GM12878 (cell line): ENCODE data around the gene WNT11. TPM values are rescaled to one million over a fixed set of nuclear protein-coding genes. Genes with fewer than 3 reads are reported as not detected.

ENCODE experiments used
- BHLHE40 ChIP-seq, 2 experiments: fragments of 450-650 bp in 1 of 2; IDR thresholded peaks; 2 replicates each; pipeline ENCODE4 v1.6.1; 2011 to 2017; ENCODE audit warnings: low read depth in 2 of 2, borderline replicate concordance in 1 of 2, improper control_type of control experiment in 1 of 2, low read length in 1 of 2, mild to moderate bottlenecking in 1 of 2
- CHD1 ChIP-seq: IDR thresholded peaks from 2 replicates; pipeline ENCODE4 v1.6.1; 2012; ENCODE audit warnings: low read depth, low read length, improper control_type of control experiment
- ESRRA ChIP-seq: IDR thresholded peaks from 2 replicates; pipeline ENCODE4 v1.6.1; 2012; ENCODE audit warnings: mild to moderate bottlenecking, low read length, improper control_type of control experiment
- IKZF1 ChIP-seq: fragments of 450-650 bp; conservative IDR thresholded peaks from 2 replicates; pipeline ENCODE4 v1.6.1; 2017; ENCODE audit warnings: antibody characterized with exemption, mild to moderate bottlenecking
- IKZF2 ChIP-seq, 2 experiments: fragments of 450-650 bp; IDR thresholded peaks; 2 replicates each; pipeline ENCODE4 v1.6.1; 2017; ENCODE audit warnings: mild to moderate bottlenecking in 2 of 2, moderate library complexity in 2 of 2
- NBN ChIP-seq: fragments of 450-650 bp; IDR thresholded peaks from 2 replicates; pipeline ENCODE4 v1.6.1; 2016
- NRF1 ChIP-seq: conservative IDR thresholded peaks from 2 replicates; pipeline ENCODE4 v1.6.1; 2011; ENCODE audit warnings: mild to moderate bottlenecking, low read depth, low read length, improper control_type of control experiment
- RELA ChIP-seq: fragments of 450-650 bp; IDR thresholded peaks from 2 replicates; pipeline ENCODE4 v1.8.0; 2014; ENCODE audit warnings: borderline replicate concordance; ENCODE audit not compliant: partially characterized antibody
- REST ChIP-seq: IDR thresholded peaks from 2 replicates; pipeline ENCODE4 v1.6.1; 2012; ENCODE audit warnings: mild to moderate bottlenecking, low read depth, low read length
- SIX5 ChIP-seq: IDR thresholded peaks from 2 replicates; pipeline ENCODE4 v1.6.1; 2011; ENCODE audit warnings: mild to moderate bottlenecking, low read depth, low read length, moderate library complexity; ENCODE audit not compliant: severe bottlenecking
- SKIL ChIP-seq: fragments of 450-650 bp; IDR thresholded peaks from 2 replicates; pipeline ENCODE4 v1.6.1; 2017; ENCODE audit warnings: mild to moderate bottlenecking, low read depth, inconsistent platforms; ENCODE audit not compliant: poor library complexity, severe bottlenecking
- SMAD1 ChIP-seq: fragments of 450-650 bp; IDR thresholded peaks from 2 replicates; pipeline ENCODE4 v1.6.1; 2018; ENCODE audit warnings: mild to moderate bottlenecking, low read depth; ENCODE audit not compliant: partially characterized antibody
- TAF1 ChIP-seq: IDR thresholded peaks from 2 replicates; pipeline ENCODE4 v1.6.1; 2011; ENCODE audit warnings: mild to moderate bottlenecking, low read depth, low read length, borderline replicate concordance
- YBX1 ChIP-seq: fragments of 450-650 bp; IDR thresholded peaks from 2 replicates; pipeline ENCODE4 v1.6.1; 2016; ENCODE audit warnings: antibody characterized with exemption
- polyA plus RNA-seq, 11 experiments: library from polyadenylated mRNA; depleted of rRNA in 4 of 11; unstranded in 6 of 11; stranded (reverse) in 5 of 11; fragments of >200 nt; fragmentation: Nextera tagmentation in 4 of 11; fragmentation: Illumina TruSeq in 1 of 11; extraction: Ambion mirVana in 4 of 11; extraction: Trizol in 1 of 11; gene quantifications; 1 replicate in 1 of 11; 2 replicates in 10 of 11; pipeline versions ENCODE4 v1.2.1 to v1.2.3, GENCODE V29; 2011 to 2016; ENCODE audit warnings: inconsistent platforms in 2 of 11, missing spikeins in 2 of 11, low read depth in 1 of 11
- total RNA-seq, 4 experiments: library from RNA; depleted of rRNA in 3 of 4; stranded (reverse); fragments of >200 nt in 3 of 4; fragmentation: Illumina TruSeq in 1 of 4; extraction: Trizol in 1 of 4; gene quantifications; 2 replicates each; pipeline versions ENCODE4 v1.2.1 to v1.2.3, GENCODE V29; 2013 to 2021
- TF ChIP-seq, protein P1 (sequence below): fragments of 450-650 bp; formaldehyde crosslinking; IDR thresholded peaks from 2 replicates; pipeline ENCODE4 v1.5.0; 2022; ENCODE audit warnings: mild to moderate bottlenecking, missing genetic modification characterization

WNT11 gene
- total and polyA plus RNA-seq, 10 of the 15 experiments (the other 5 are each of a cell fraction or from before 2014, with no cell fraction given): 0.05 to 0.19 TPM; not detected in 8

GRCh38 chr11:76232026-76232665, 25.8 kb upstream of the WNT11 start (continued):
- TF ChIP-seq REST (no peak), NBN (0 out of 2 replicates have a peak, but pooled peaks have one; percentile 47), SMAD1 (no peak), IKZF1 (peak; percentile 72), SIX5 (no peak), CHD1 (no peak), ESRRA (no peak), IKZF2 (IDR thresholded peaks at IDR 0.05) (peak; percentile 28 to 61; a peak in 3 of 4 replicates), TAF1 (no peak), BHLHE40 (IDR thresholded peaks at IDR 0.05; ENCODE audit: borderline replicate concordance in 1 of 2, low read depth in 2 of 2, low read length in 1 of 2) (peak; percentile 55 to 73; a peak in 2 of 4 replicates), YBX1 (no peak), SKIL (no peak), NRF1 (no peak), RELA (no peak)
- TF ChIP-seq, protein P1, sequence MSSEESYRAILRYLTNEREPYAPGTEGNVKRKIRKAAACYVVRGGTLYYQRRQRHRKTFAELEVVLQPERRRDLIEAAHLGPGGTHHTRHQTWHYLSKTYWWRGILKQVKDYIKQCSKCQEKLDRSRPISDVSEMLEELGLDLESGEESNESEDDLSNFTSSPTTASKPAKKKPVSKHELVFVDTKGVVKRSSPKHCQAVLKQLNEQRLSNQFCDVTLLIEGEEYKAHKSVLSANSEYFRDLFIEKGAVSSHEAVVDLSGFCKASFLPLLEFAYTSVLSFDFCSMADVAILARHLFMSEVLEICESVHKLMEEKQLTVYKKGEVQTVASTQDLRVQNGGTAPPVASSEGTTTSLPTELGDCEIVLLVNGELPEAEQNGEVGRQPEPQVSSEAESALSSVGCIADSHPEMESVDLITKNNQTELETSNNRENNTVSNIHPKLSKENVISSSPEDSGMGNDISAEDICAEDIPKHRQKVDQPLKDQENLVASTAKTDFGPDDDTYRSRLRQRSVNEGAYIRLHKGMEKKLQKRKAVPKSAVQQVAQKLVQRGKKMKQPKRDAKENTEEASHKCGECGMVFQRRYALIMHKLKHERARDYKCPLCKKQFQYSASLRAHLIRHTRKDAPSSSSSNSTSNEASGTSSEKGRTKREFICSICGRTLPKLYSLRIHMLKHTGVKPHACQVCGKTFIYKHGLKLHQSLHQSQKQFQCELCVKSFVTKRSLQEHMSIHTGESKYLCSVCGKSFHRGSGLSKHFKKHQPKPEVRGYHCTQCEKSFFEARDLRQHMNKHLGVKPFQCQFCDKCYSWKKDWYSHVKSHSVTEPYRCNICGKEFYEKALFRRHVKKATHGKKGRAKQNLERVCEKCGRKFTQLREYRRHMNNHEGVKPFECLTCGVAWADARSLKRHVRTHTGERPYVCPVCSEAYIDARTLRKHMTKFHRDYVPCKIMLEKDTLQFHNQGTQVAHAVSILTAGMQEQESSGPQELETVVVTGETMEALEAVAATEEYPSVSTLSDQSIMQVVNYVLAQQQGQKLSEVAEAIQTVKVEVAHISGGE (CRISPR knock-in tag): no peak
